ENCODE measurements around the gene CFAP45. TPM values are rescaled to one million over a fixed set of nuclear protein-coding genes. Genes with fewer than 3 reads are reported as not detected.
A peak's percentile ranks its signal among the peaks of the same experiment; 100 is the strongest.

CFAP45 gene
- total and polyA plus RNA-seq, 3 donors from 2014 or later: 13.0 to 59.6 (median 30.4) TPM

DNA sequence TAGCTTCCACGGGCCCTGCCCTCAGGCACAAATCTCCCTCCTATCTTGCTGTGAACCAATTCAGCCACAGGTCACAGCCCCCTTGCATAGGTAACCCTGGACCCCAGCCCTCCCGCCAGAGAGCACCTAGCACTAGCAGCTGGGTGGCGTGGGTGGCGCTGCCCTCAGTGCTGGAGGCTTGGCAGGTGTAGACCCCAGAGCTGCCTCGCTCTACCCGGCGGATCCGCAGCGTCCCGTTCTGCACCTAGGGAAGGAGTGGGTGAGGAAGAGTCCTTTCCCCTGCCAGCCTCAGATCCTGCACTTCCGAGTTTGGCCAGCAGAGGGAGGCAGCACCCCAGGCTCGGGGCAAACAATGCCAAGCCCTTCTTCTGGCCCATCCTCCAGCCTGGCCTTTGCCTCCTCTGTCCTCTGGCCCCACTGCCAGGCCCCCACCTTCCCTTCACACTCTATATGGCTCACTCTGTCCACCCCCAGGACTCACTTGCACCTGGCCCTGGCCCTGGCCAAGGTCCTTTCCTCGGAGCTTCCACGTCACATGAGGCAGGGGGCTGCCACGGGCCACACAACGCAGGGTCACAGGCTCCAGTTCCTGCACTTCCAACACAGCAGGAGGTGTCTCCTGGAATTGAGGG, 36.4 kb upstream of the CFAP45 start:
- no peak overlapping the region for H3K27ac ChIP-seq
- peak; percentile 74 for DNase-seq
- H3K27me3 ChIP-seq: no peaks in the 10 kb centered on the region
- H3K4me1 ChIP-seq: peaks cover 3% of the 10 kb centered on the region
- 29 to 36% methylated on average over 8 to 16 of the region's 16 CpGs for WGBS, 2 donors
- no peaks in the 10 kb centered on the region for H3K36me3 ChIP-seq (ENCODE audit: low read depth, missing control alignments)
- no peak for TF ChIP-seq POLR2A (IDR thresholded peaks at IDR 0.05)
- peak; percentile 94 to 100 (median 97) for TF ChIP-seq CTCF (IDR thresholded peaks at IDR 0.05)
- no peak overlapping the region for H3K4me3 ChIP-seq
- H3K9me3 ChIP-seq: no peaks in the 10 kb centered on the region
- intact Hi-C loops (cut with DNase I; ENCODE audit: low total_unique reads): no loop called here

- no peak for TF ChIP-seq POLR2A (IDR thresholded peaks at IDR 0.05)
- TF ChIP-seq CTCF (IDR thresholded peaks at IDR 0.05): no peak
- H3K9me3 ChIP-seq: no peaks in the 10 kb centered on the region
- 69 to 74% methylated on average over 4 of the region's 4 CpGs for WGBS, 2 donors
- no peak overlapping the region for H3K4me3 ChIP-seq
- no peak overlapping the region for H3K27ac ChIP-seq
- no peak for DNase-seq
- intact Hi-C loops (cut with DNase I; ENCODE audit: low total_unique reads): no loop called here
- no peaks in the 10 kb centered on the region for H3K36me3 ChIP-seq (ENCODE audit: low read depth, missing control alignments)
- H3K27me3 ChIP-seq: no peaks in the 10 kb centered on the region
- H3K4me1 ChIP-seq: peaks cover 3% of the 10 kb centered on the region
These were observed 35.8 kb upstream of the CFAP45 start for GRCh38 chr1:159935719-159936272.

DNA sequence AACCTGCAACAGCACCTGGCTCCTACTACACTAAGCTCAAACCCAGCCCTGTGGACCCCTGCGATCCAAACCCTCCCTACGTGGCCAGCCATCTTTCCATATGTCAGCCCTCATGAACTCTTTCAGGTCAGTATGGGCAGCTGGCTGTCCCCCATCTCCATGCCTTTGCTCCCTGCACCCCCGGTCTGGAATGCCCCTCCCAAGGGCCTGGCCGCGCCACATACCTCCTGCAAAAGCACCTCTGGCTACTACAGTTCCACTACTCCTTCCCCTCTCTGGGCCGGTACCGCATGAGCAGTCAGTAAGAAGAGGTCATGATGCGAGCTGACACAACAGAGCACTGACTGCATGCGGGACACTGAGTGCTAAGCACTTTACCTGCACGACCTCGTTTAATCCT, 35.3 kb upstream of the CFAP45 start:
- no peaks in the 10 kb centered on the region for H3K9me3 ChIP-seq
- intact Hi-C loops (cut with DNase I; ENCODE audit: low total_unique reads): no loop called here
- no peak overlapping the region for H3K4me3 ChIP-seq
- DNase-seq: no peak
- no peaks in the 10 kb centered on the region for H3K27me3 ChIP-seq
- WGBS, 2 donors: 93% methylated on average over 11 of the region's 11 CpGs
- H3K27ac ChIP-seq: no peak overlapping the region
- no peaks in the 10 kb centered on the region for H3K36me3 ChIP-seq (ENCODE audit: low read depth, missing control alignments)
- peaks cover 3% of the 10 kb centered on the region for H3K4me1 ChIP-seq
- TF ChIP-seq CTCF (IDR thresholded peaks at IDR 0.05): no peak
- no peak for TF ChIP-seq POLR2A (IDR thresholded peaks at IDR 0.05)

- peaks cover 3% of the 10 kb centered on the region for H3K4me1 ChIP-seq
- DNase-seq: no peak
- H3K36me3 ChIP-seq (ENCODE audit: low read depth, missing control alignments): no peaks in the 10 kb centered on the region
- intact Hi-C loops (cut with DNase I; ENCODE audit: low total_unique reads): no loop called here
- no peaks in the 10 kb centered on the region for H3K9me3 ChIP-seq
- WGBS, 2 donors: 89 to 95% methylated on average over 8 to 14 of the region's 14 CpGs
- H3K27me3 ChIP-seq: no peaks in the 10 kb centered on the region
- H3K4me3 ChIP-seq: no peak overlapping the region
- TF ChIP-seq CTCF (IDR thresholded peaks at IDR 0.05) (no peak), POLR2A (IDR thresholded peaks at IDR 0.05) (no peak)
- no peak overlapping the region for H3K27ac ChIP-seq
These were observed 34.4 kb upstream of the CFAP45 start for GRCh38 chr1:159934136-159935039.
